LNCAP (cell line): Measurements from ENCODE around the gene ZFP3.

Source experiments
- CTCF ChIP-seq: fragments of 450-650 bp; IDR thresholded peaks from 2 replicates; pipeline ENCODE4 v1.5.1; 2017; ENCODE audit warnings: mild to moderate bottlenecking

Gene ZFP3

GRCh38 chr17:5120036-5120435 lies 41.8 kb downstream of the ZFP3 start:
- TF ChIP-seq CTCF, result no peak

GRCh38 chr17:5121186-5121841 lies 43.0 kb downstream of the ZFP3 start:
- no peak for TF ChIP-seq CTCF

- no peak for TF ChIP-seq CTCF
These were observed 44.5 kb downstream of the ZFP3 start for GRCh38 chr17:5122586-5123342.

- no peak for TF ChIP-seq CTCF
These were observed 45.3 kb downstream of the ZFP3 start for GRCh38 chr17:5123343-5124124.

- no peak for TF ChIP-seq CTCF
These were observed 48.6 kb downstream of the ZFP3 start for GRCh38 chr17:5126719-5127488.

GRCh38 chr17:5127910-5128309 lies 49.6 kb downstream of the ZFP3 start:
- no peak for TF ChIP-seq CTCF

- TF ChIP-seq CTCF, result no peak
These were observed 50.8 kb downstream of the ZFP3 start for GRCh38 chr17:5128905-5129535.
